NOMO-1 (cell line): ENCODE measurements around the gene FOXA3.
"Not testable (repeated sequence)": the region's sequence is repeated elsewhere in the genome, so short reads cannot be mapped to it uniquely, and the experiment has no call there.

Experiments used
- DNase-seq, 2 experiments: peaks; one replicate each; lab custom pipeline; 2025; ENCODE audit not compliant: unreplicated experiment in 2 of 2; lab: John Stamatoyannopoulos, UW

FOXA3 gene

GRCh38 chr19:45886427-45887199, 22.5 kb downstream of the FOXA3 start:
- DNase-seq: peak; percentile 89 to 93

DNA sequence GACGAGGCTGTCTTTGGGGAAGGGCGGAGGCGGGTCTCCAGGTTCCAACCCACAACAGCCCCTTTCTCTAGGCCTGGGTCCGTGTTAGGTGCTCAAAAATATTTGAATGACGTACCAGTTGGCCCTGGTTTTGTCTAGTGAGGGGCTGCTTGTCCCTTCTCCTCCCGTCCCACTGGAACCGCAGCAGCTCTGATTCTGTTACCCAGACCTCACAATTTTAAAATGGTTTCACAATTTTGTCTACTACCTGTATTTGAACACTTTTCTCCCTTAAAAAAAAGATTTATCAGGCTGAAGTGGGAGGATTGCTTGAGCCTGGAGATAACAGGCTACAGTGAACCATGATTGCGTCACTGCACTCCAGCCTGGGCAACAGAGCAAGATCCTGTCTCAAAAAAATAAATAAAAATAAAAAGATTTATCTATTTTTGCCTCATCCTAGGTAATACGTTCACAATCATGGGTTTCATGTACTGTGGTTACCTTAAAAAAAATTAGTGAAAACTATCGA, 23.1 kb downstream of the FOXA3 start:
- DNase-seq: no peak

- DNase-seq: no peak
Measured at GRCh38 chr19:45889210-45889885, 25.2 kb downstream of the FOXA3 start.

GRCh38 chr19:45890877-45891276, 26.8 kb downstream of the FOXA3 start:
- no peak for DNase-seq

DNA sequence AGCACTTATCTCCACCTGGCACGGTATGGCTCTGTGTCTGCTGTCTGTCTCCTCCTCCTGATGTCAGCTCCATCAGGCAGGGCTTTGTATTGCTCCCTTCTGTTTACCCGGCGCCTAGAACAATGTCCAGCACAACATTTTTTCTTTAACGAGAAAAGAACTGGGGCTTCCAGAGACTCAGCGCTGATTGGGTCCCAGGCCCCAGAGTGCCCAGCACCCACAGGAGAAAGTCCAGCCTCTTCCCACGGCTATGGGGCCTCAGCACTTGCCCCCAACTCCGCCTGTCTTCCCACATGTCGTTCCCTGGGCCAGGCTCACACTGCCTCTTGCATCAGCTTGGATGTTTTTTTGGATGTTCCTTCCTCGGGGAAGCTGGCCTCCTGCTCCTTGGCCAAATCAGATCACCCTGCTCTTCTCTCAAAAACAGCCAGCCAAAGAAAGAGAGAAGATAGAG, 31.4 kb downstream of the FOXA3 start:
- no peak for DNase-seq

- not testable (repeated sequence) for DNase-seq
Measured at GRCh38 chr19:45895983-45896599, 32.0 kb downstream of the FOXA3 start.

DNA sequence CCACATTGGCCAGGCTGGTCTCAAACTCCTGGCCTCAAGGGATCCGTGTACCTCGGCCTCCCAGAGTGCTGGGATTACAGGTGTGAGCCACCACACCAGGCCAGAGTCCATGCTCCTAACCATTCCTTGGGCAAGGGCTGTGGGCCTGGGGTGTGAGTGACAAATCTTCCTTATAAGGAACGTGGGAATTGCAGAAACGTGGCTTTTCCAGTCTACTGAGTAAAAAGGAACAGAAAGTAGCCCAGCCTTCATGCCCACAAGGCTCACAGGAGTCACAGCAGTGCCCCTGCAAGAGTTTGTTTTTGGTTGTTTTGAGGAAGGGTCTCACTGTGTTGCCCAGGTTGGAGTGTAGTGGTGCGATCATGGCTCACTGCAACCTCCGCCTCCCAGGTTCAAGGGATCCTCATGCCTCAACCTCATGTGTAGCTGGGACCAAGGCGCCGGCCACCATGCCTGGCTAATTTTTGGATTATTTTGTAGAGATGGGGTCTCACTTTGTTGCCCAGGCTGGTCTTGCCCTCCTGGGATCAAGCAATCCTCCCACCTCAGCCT, 33.2 kb downstream of the FOXA3 start:
- DNase-seq: no peak

DNA sequence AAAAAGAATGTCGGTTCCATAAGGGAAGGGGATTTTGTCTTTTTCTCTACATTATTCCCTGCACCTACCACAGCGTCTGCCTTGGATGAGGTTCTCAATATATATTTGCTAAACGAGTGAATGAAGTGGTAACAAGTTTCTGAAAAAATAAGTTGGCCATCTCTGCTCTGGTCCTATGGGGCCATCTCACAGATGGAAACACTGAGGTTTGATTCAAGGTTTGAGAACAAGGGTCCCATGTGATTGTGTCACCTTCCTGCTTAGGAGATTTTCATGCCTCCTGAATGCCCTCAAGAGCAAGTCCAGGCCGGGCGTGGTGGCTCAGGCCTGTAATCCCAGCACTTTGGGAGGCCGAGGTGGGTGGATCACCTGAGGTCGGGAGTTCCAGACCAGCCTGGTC, 35.1 kb downstream of the FOXA3 start:
- DNase-seq: no peak

DNA sequence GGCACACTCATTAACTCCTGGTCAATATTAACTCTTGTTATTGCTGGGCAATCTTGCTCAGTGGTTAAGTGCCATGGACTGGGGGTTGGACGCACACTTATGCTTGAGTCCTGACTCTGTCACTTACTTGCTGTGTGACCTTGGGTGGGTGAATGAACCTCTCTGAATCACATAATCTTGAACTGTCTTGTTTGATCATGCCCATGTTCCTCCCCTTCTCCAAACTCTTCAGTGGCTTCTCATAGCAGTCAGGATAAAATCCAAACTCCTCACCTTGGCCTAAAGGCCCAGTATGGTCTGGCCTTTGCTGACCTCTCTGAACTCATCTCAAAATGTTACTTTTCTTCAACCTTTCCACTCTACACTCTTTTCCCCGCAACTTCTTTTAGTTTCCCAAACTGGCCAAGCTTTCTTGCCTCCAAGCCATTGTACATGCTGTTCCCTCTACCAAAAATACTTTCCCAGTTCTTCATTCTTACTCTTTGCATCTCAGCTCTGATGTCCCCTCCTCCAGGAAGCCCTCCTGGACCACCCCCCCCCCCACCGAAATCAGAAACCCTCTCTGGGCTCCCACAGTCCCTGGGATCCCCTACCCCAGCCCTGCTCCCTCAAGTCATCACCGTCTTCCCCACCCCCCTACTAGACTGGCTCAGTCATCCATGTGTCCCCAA, 35.9 kb downstream of the FOXA3 start:
- DNase-seq: no peak

DNA sequence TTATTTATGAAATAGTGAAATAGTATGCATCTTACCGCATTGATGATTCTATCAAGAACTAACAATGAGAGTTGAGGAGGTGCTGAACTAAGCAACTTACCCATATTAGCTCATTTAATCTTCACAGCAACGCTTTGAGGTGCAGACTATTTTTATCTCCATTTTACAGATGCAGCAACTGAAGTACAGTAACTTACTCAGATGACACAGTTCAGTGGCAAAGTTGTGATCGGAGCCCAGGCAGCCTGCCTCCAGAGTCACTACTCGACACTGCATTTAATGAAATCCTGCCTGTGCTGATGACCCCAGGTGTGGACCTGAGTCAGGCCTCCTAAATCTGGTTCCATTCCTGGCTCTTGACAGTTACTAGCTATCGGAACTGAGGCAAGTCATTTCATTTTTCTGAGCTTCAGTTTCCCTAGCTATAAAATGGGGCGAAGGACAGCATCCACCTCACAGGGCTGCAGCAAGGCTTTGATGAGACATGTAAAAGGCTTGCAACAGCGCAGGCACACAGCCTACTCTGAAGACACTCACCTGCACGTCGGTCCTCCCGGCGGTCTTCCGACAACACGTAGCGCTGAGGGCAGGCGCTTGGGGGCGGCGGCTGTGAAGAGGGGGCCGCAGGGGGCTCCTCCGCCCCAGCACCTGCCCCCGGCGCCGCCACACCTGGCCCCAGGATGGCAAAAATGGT, 36.8 kb downstream of the FOXA3 start:
- no peak for DNase-seq

- peak; percentile 49 to 62 for DNase-seq
Measured at GRCh38 chr19:45901432-45901911, 37.3 kb downstream of the FOXA3 start.

DNA sequence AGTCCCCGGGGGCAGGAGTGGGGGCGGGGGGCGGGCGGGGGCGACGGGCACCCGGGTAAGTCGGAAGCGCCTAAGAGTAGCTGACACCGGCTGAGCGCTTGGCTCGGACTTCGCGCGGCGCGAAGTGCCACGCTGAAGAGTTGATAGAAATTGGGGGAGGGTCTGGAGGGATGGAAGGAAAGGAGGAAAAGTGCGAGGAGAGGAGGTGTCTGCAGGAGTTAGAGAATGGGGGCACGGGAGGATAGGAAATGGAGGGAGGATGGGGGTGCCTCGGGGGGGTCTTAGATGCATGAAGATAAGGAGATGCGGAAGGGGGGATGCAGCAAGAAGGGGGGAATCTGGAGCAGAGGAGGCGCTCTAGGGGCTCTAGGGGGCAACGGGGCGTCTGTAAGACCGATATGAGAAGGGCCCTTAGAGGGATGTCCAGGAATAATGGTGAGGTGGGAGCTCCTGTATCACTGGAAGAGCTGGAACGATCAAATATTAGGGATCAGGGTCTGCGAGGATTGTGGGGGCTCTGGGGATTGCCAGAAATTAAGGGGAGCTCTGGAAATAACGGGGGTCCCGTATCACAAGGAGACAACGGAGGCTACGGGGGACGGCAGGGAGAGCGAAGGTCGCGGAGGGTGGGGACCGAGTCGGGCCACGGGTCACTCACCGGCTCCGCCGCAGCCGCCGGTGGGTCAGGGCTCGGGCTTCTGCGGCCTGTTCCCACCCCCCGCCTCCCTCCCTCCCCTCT, 38.0 kb downstream of the FOXA3 start, which contains the start of gene MYPOP:
TSS of gene MYPOP (minus strand) at position 702 of the 739 bp plus-strand sequence. CDS start 840 bp downstream, outside the sequence.
- DNase-seq: no peak

- DNase-seq: peak; percentile 96 to 98
Measured at GRCh38 chr19:45902651-45903625, 38.8 kb downstream of the FOXA3 start.

DNA sequence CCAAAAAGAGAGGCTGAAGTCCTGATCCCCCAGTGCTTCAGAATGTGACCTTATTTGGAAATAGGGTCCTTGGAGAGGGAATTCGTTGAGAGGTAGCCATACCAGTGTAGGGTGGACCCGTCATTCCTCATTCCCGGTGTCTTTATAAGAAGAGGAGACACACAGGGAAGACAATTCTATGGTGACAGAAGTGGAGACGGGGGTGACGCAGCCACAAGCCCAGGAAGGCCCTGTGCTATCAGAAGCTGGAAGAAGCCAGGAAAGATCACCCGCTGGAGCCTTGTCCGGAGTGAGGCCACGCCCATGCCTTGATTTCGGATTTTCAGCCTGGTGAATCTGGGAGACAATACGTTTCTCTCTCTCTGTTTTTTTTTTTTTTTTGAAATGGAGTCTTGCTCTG, 40.9 kb downstream of the FOXA3 start:
- no peak for DNase-seq

GRCh38 chr19:45906221-45906620, 42.1 kb downstream of the FOXA3 start:
- DNase-seq: no peak

- DNase-seq: no peak
Measured at GRCh38 chr19:45908956-45909355, 44.8 kb downstream of the FOXA3 start.

GRCh38 chr19:45911291-45911690, 47.2 kb downstream of the FOXA3 start:
- DNase-seq: no peak
